Measurements from ENCODE around the gene ZNF133.
"Not testable (repeated sequence)": the region's sequence is repeated elsewhere in the genome, so short reads cannot be mapped to it uniquely, and the experiment has no call there.

Gene ZNF133

GRCh38 chr20:18287546-18287914, 797 bp upstream of the ZNF133 start:
- no peak for DNase-seq

GRCh38 chr20:18288749-18289267, 481 bp downstream of the ZNF133 start:
- no peak for DNase-seq

GRCh38 chr20:18289306-18289705, 979 bp downstream of the ZNF133 start:
- no peak for DNase-seq

- no peak for DNase-seq
Measured at GRCh38 chr20:18299364-18299763, 11.0 kb downstream of the ZNF133 start.

- no peak for DNase-seq
Measured at GRCh38 chr20:18304618-18305017, 16.3 kb downstream of the ZNF133 start.

- no peak for DNase-seq
Measured at GRCh38 chr20:18307301-18307700, 19.0 kb downstream of the ZNF133 start.

GRCh38 chr20:18310051-18310450, 21.7 kb downstream of the ZNF133 start:
- DNase-seq: no peak

GRCh38 chr20:18310592-18310991, 22.3 kb downstream of the ZNF133 start:
- no peak for DNase-seq

- no peak for DNase-seq
Measured at GRCh38 chr20:18312723-18313122, 24.4 kb downstream of the ZNF133 start.

- DNase-seq: no peak
Measured at GRCh38 chr20:18313411-18313810, 25.1 kb downstream of the ZNF133 start.

- DNase-seq: no peak
Measured at GRCh38 chr20:18314786-18315406, 26.6 kb downstream of the ZNF133 start.

GRCh38 chr20:18316166-18316565, 27.8 kb downstream of the ZNF133 start:
- no peak for DNase-seq

GRCh38 chr20:18321316-18321715, 33.0 kb downstream of the ZNF133 start:
- DNase-seq: no peak

- DNase-seq: no peak
Measured at GRCh38 chr20:18321976-18322950, 33.9 kb downstream of the ZNF133 start.

GRCh38 chr20:18323705-18324104, 35.4 kb downstream of the ZNF133 start:
- DNase-seq: no peak

GRCh38 chr20:18324596-18325089, 36.3 kb downstream of the ZNF133 start:
- DNase-seq: no peak

GRCh38 chr20:18326990-18327389, 38.7 kb downstream of the ZNF133 start:
- DNase-seq: no peak

- DNase-seq: no peak
Measured at GRCh38 chr20:18331694-18332093, 43.4 kb downstream of the ZNF133 start.

GRCh38 chr20:18349749-18350148, 61.4 kb downstream of the ZNF133 start:
- DNase-seq: not testable (repeated sequence)

GRCh38 chr20:18359854-18360253, 71.5 kb downstream of the ZNF133 start:
- no peak for DNase-seq

GRCh38 chr20:18360635-18361034, 72.3 kb downstream of the ZNF133 start:
- DNase-seq: no peak

GRCh38 chr20:18361678-18362077, 73.4 kb downstream of the ZNF133 start:
- DNase-seq: no peak

GRCh38 chr20:18362916-18363315, 74.6 kb downstream of the ZNF133 start:
- no peak for DNase-seq

GRCh38 chr20:18363708-18364107, 75.4 kb downstream of the ZNF133 start:
- no peak for DNase-seq
